NB4 (cell line): ENCODE results near the gene CDK15.

Source experiments
- MAX ChIP-seq: IDR thresholded peaks from 2 replicates; pipeline ENCODE4 v1.6.1; 2011; ENCODE audit warnings: low read depth, low read length
- POLR2A ChIP-seq: IDR thresholded peaks from 2 replicates; pipeline ENCODE4 v1.6.1; 2011; ENCODE audit warnings: mild to moderate bottlenecking; ENCODE audit not compliant: insufficient read length; ENCODE audit errors: extremely low read depth
- TF ChIP-seq, protein P1 (sequence below): IDR thresholded peaks from one replicate; pipeline ENCODE4 v1.5.1; 2012; ENCODE audit warnings: low read depth, low read length

DNA sequence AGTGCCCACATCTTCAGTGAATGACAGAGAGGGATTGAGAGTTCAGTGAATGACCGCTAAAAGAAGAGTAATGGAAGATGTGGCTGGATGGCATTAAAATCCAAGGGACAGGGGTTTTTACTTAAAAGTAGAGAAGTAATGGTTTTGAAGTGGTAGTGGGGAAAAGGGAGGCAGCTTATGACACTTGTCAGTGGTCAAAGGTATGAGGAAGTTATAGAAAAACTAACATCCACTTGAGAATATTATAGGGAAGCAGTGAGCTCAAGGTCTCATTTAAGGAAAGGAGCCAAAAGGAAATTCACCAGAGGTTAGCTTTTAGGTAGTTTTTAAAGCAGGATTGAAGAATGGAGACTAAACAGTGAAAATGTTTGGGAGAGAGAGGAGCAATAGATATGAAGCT is 24.3 kb downstream of the CDK15 start:
- TF ChIP-seq, protein P1, sequence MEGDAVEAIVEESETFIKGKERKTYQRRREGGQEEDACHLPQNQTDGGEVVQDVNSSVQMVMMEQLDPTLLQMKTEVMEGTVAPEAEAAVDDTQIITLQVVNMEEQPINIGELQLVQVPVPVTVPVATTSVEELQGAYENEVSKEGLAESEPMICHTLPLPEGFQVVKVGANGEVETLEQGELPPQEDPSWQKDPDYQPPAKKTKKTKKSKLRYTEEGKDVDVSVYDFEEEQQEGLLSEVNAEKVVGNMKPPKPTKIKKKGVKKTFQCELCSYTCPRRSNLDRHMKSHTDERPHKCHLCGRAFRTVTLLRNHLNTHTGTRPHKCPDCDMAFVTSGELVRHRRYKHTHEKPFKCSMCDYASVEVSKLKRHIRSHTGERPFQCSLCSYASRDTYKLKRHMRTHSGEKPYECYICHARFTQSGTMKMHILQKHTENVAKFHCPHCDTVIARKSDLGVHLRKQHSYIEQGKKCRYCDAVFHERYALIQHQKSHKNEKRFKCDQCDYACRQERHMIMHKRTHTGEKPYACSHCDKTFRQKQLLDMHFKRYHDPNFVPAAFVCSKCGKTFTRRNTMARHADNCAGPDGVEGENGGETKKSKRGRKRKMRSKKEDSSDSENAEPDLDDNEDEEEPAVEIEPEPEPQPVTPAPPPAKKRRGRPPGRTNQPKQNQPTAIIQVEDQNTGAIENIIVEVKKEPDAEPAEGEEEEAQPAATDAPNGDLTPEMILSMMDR = no peak
- TF ChIP-seq POLR2A (no peak), MAX (no peak)
